GM15510 (cell line): ENCODE results near the gene ZMIZ1.

Experiments
- POLR2A ChIP-seq: IDR thresholded peaks from 3 replicates; pipeline ENCODE4 v1.6.1; 2011; ENCODE audit warnings: borderline replicate concordance; ENCODE audit not compliant: insufficient read length; ENCODE audit errors: extremely low read depth

Gene ZMIZ1

GRCh38 chr10:79180414-79181221 lies 111.9 kb downstream of the ZMIZ1 start:
- TF ChIP-seq POLR2A = no peak

GRCh38 chr10:79181227-79181626 lies 112.5 kb downstream of the ZMIZ1 start:
- no peak for TF ChIP-seq POLR2A

- TF ChIP-seq POLR2A = no peak
Measured at GRCh38 chr10:79181698-79182521, 113.1 kb downstream of the ZMIZ1 start.

- TF ChIP-seq POLR2A = no peak
Measured at GRCh38 chr10:79182781-79183467, 114.2 kb downstream of the ZMIZ1 start.

GRCh38 chr10:79183468-79183865 lies 114.7 kb downstream of the ZMIZ1 start:
- TF ChIP-seq POLR2A = no peak

- TF ChIP-seq POLR2A = no peak
Measured at GRCh38 chr10:79184145-79184625, 115.4 kb downstream of the ZMIZ1 start.

- TF ChIP-seq POLR2A = no peak
Measured at GRCh38 chr10:79184657-79185056, 115.9 kb downstream of the ZMIZ1 start.

GRCh38 chr10:79185067-79185774 lies 116.5 kb downstream of the ZMIZ1 start:
- no peak for TF ChIP-seq POLR2A

- no peak for TF ChIP-seq POLR2A
Measured at GRCh38 chr10:79185796-79186374, 117.1 kb downstream of the ZMIZ1 start.

- TF ChIP-seq POLR2A = no peak
Measured at GRCh38 chr10:79186486-79187120, 117.8 kb downstream of the ZMIZ1 start.

- no peak for TF ChIP-seq POLR2A
Measured at GRCh38 chr10:79187121-79187940, 118.6 kb downstream of the ZMIZ1 start.

- TF ChIP-seq POLR2A = no peak
Measured at GRCh38 chr10:79188154-79188965, 119.6 kb downstream of the ZMIZ1 start.
